Stomach (tissue), 9 donors: ENCODE measurements around the gene ZNG1F. TPM values are rescaled to one million over a fixed set of nuclear protein-coding genes. Genes with fewer than 3 reads are reported as not detected.
A peak's percentile ranks its signal among the peaks of the same experiment; 100 is the strongest.
"Not testable (repeated sequence)": the region's sequence is repeated elsewhere in the genome, so short reads cannot be mapped to it uniquely, and the experiment has no call there.

ENCODE experiments used
- DNase-seq, 2 donors: peaks; one replicate each; pipeline versions ENCODE4 v3.0.0 to v3.0.0-alpha.2; 2013 to 2019
- H3K27ac ChIP-seq, 5 donors: fragments of 200-600 bp in 4 of 5; sonication (generic) in 4 of 5; one replicate each; pipeline ENCODE4 v1.5.1; 2013 to 2019; ENCODE audit warnings: mild to moderate bottlenecking in 1 of 5, moderate library complexity in 1 of 5
- H3K27me3 ChIP-seq, 3 donors: fragments of 200-600 bp; sonication (generic); one replicate each; pipeline ENCODE4 v1.5.1; 2017 to 2019; ENCODE audit warnings: mixed run types in 1 of 3
- H3K36me3 ChIP-seq, 4 donors: fragments of 200-600 bp; sonication (generic); 1 replicate in 3 of 4; 2 replicates in 1 of 4; pipeline ENCODE4 v1.5.1; 2016 to 2019
- H3K4me1 ChIP-seq, 4 donors: fragments of 200-600 bp; sonication (generic); one replicate each; pipeline ENCODE4 v1.5.1; 2016 to 2019
- H3K4me3 ChIP-seq, 4 donors: fragments of 200-600 bp; sonication (generic) in 3 of 4; one replicate each; pipeline ENCODE4 v1.5.1; 2016 to 2019; ENCODE audit warnings: mild to moderate bottlenecking in 1 of 4
- H3K9me3 ChIP-seq, 4 donors: fragments of 200-600 bp; sonication (generic); one replicate each; pipeline ENCODE4 v1.5.1; 2016 to 2019
- WGBS, 5 donors: extraction: QIAGEN DNeasy Blood & Tissue Kit in 3 of 5; methylation state at CpG; one replicate each; pipeline versions ENCODE4 v1.1.5 to v1.1.7; 2013 to 2018; 5-methylcytosine and 5-hydroxymethylcytosine counted together
- intact Hi-C: fragments of 100-400 bp; cut with DNase I; formaldehyde crosslinking; loops from one replicate; pipeline ENCODE4 v1.15.1; 2023; ENCODE audit warnings: low total_unique reads
- polyA plus RNA-seq, 3 donors: library from polyadenylated mRNA; stranded (reverse); fragments of 200-250 nt; gene quantifications; one replicate each; pipeline ENCODE4 v1.2.3, GENCODE V29; 2013
- total RNA-seq, 5 donors: library from RNA; depleted of rRNA; stranded (reverse); fragments of >200 nt; gene quantifications; one replicate each; pipeline versions ENCODE4 v1.1.0 to v1.2.3, GENCODE V29; 2014 to 2016
- donor health status: healthy with polysubstance abuse.
- donor health status: Bipolar disorder and iron deficiency.
- donor health status: healthy.

ZNG1F gene
- total and polyA plus RNA-seq, 8 donors: 3.7 to 31.2 (median 16.5) TPM; not detected in 1

DNA sequence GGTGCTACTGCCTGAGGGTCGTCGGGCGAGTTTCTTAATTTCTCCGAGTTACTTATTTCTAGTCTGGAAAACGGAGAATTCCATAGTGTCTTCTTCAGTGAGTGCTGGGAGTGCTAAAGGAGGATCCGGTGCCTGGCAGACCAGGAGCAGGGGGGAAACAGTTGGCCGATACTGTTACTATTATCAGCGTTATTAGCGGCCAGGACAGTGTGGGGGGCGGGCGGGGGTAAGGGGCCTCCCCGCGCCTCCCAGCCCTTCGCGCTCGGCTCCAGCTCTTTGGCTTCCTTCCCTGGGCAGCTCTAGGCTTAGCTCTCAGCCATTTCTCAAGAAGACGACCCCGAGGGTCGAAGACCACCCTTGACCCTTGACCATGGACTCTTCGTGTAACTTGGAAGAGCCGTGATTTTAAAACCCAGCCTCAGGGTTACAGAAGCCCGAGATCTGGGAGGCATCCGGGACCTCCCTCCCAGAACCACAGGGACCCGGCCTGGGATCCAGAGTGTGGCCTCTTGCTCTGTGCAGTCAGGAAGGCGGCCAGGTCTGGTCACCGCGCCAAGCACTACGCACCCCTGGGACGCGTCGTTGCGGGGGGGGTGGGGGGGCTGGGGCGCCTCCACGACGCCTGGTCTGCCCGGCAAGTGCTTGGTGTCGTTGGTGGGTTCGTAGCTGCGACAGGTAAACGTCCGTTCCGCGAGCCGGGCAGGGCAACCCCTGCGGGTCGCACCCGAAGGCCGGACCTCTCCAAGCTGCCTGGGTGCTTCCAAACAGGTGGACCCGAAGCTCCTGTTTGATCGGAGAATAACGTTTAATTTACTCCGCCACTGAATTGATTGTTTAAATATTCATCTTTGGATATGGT lies 64.6 kb downstream of the ZNG1F start:
- H3K9me3 ChIP-seq, intact Hi-C loops, H3K36me3 ChIP-seq, H3K27ac ChIP-seq, H3K4me1 ChIP-seq, H3K4me3 ChIP-seq: not testable (repeated sequence)
- peak in 1 of 2 donors; percentile 1 for DNase-seq
- peaks cover 0 to 20% (median 0%) of the 10 kb centered on the region in 3 donors for H3K27me3 ChIP-seq
- WGBS, 5 donors: 2 to 28% (median 21%) methylated on average over 9 to 34 of the region's 52 CpGs; no CpG with 5 or more reads in 1 of the 5 donors

DNA sequence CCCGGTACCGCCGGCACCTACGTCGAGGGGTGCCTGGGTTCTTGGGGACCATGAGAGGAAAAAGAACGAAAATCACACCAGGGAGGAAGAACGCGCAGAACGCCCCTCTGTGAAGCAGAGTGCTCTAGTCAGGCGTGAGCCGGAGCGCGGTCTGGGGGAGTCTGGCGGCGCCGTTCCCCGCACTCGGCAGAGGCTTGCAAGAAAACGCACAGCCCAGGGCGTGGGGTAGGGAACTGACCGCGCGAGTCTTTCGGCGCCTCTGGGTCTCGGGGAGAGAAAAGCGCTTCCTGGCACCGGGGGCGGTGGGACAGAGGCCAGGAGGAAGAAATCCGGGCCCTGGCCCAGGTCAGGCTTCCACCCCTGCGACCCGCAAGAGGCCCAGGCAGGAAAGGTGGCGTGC lies 65.3 kb downstream of the ZNG1F start:
- intact Hi-C loops, DNase-seq, H3K9me3 ChIP-seq, H3K4me3 ChIP-seq, H3K27ac ChIP-seq, H3K36me3 ChIP-seq, H3K4me1 ChIP-seq: not testable (repeated sequence)
- peaks cover 0 to 25% (median 0%) of the 10 kb centered on the region in 3 donors for H3K27me3 ChIP-seq
- 0 to 2% (median 1%) methylated on average over 9 to 11 of the region's 33 CpGs; no CpG with 5 or more reads in 2 of the 5 donors for WGBS, 5 donors

DNA sequence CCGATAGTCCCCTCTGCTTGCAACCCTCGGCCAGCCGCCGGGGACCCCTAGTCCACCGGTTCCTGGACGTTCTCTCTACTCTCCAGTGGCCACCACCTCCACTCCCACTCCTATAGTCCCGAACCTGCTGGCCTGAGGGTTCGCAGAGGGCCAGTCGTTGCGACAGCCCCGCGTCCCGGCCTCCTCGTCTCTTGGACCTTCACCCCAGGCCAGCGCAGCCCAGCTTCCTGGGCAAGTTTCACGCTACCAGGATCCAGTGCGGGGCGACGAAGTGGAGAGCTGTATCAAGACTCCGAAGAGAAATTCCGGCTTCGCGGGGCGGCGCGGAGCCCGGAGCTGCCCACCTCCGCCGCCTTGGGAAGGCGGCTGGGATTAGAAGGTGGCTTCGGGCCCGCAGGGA lies 65.7 kb downstream of the ZNG1F start:
- H3K36me3 ChIP-seq, H3K4me3 ChIP-seq, H3K27ac ChIP-seq, DNase-seq, H3K9me3 ChIP-seq, intact Hi-C loops, H3K4me1 ChIP-seq: not testable (repeated sequence)
- WGBS, 5 donors: 6 to 10% methylated on average over 8 of the region's 32 CpGs; no CpG with 5 or more reads in 3 of the 5 donors
- peaks cover 0 to 25% (median 0%) of the 10 kb centered on the region in 3 donors for H3K27me3 ChIP-seq

GRCh38 chr9:41120696-41121095 lies 68.4 kb downstream of the ZNG1F start:
- H3K9me3 ChIP-seq, DNase-seq, H3K4me3 ChIP-seq, intact Hi-C loops, H3K4me1 ChIP-seq, H3K36me3 ChIP-seq, H3K27ac ChIP-seq: not testable (repeated sequence)
- 44 to 46% methylated on average over 4 of the region's 4 CpGs; no CpG with 5 or more reads in 3 of the 5 donors for WGBS, 5 donors
- H3K27me3 ChIP-seq: peaks cover 0 to 21% (median 0%) of the 10 kb centered on the region in 3 donors

DNA sequence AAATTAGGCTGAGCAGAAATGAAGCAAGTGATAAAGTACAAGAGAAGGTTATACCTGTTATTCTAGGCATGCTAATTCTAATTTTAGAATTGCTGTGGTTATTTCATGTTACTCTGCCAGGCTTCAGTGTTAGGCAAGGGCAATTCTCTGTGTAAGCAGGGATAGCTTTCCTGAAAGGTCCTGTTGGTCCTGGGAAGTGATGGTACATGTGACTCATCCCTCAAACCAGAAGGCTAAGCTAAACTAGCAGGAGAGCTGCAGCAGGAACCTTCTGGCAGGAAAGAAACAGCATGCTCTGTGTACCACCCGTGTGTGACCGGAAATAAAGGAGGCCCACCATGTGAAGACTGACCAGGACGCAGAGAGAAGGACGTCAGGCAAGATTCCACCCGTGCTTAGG lies 69.4 kb downstream of the ZNG1F start:
- no CpG with 5 or more reads among the region's 5 CpGs for WGBS, 5 donors
- H3K4me3 ChIP-seq, intact Hi-C loops, H3K36me3 ChIP-seq, H3K9me3 ChIP-seq, DNase-seq, H3K27ac ChIP-seq, H3K4me1 ChIP-seq: not testable (repeated sequence)
- H3K27me3 ChIP-seq: peaks cover 0 to 20% (median 0%) of the 10 kb centered on the region in 3 donors

DNA sequence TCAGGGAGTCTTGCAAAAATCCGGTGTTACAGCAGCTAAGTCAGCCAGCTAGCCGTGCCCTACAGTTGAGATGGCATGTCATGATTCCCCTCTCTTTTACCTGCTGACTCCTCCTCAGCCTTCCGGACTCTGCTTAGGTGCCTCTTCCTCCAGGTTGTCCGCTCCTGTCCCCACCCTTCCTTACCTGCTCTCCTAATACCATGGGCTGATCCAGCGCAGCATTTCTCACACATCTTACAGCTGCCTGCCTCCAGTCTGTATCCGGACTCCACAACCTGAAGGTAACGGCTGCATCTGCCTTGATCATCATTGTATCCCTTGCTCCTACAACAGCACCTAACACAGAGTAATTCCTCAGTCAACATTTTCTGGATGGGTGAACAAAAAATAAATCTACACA lies 69.8 kb downstream of the ZNG1F start:
- H3K4me3 ChIP-seq, intact Hi-C loops, DNase-seq, H3K27ac ChIP-seq, H3K9me3 ChIP-seq, H3K4me1 ChIP-seq, H3K36me3 ChIP-seq: not testable (repeated sequence)
- 31 to 47% (median 42%) methylated on average over 7 of the region's 7 CpGs for WGBS, 5 donors
- H3K27me3 ChIP-seq: peaks cover 0 to 16% (median 0%) of the 10 kb centered on the region in 3 donors

GRCh38 chr9:41113348-41113747 lies 75.8 kb downstream of the ZNG1F start:
- peaks cover 0 to 21% (median 0%) of the 10 kb centered on the region in 3 donors for H3K27me3 ChIP-seq
- H3K36me3 ChIP-seq, H3K4me3 ChIP-seq, H3K4me1 ChIP-seq, intact Hi-C loops, H3K9me3 ChIP-seq, H3K27ac ChIP-seq, DNase-seq: not testable (repeated sequence)
- 29 to 64% (median 52%) methylated on average over 1 to 9 of the region's 14 CpGs; no CpG with 5 or more reads in 2 of the 5 donors for WGBS, 5 donors

DNA sequence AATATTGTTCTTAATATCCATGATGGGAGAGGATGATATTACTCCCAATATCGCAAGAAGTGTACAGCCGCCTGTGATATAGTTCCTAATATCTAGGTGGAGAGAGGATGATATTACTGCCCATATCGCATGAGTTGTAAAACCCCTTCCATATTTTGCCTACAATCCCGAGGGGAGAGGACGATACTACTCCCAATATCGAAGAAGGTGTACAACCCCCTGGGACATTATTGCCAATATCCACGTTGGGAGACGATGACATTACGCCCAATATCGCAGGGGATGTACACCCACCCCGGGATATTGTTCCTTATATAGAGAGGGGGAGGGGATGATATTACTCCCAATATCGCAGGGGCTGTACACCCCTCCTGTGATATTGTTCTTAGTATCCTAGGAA lies 77.7 kb downstream of the ZNG1F start:
- DNase-seq, H3K4me3 ChIP-seq, H3K36me3 ChIP-seq, intact Hi-C loops, H3K27ac ChIP-seq, H3K9me3 ChIP-seq, H3K4me1 ChIP-seq: not testable (repeated sequence)
- peaks cover 0 to 35% (median 9%) of the 10 kb centered on the region in 3 donors for H3K27me3 ChIP-seq
- WGBS, 5 donors: 77 to 89% (median 80%) methylated on average over 11 to 12 of the region's 12 CpGs

DNA sequence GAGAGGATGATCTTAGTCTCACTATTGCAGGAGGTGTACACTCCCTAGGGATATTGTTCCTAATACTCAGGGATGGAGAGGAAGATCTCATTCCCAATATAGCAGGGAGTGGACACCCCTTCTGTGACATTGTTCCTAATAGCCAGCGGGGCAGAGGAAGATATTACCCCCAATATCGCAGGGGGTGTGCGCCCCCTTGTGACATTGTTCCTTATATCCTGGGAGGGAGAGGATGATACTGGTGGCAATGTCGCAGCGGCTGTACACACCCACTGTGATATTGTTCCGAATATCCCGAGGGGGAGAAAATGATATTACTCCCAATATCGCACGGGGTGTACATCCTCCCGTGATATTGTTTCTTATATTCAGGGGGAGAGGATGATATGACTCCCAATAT lies 78.2 kb downstream of the ZNG1F start:
- peaks cover 0 to 36% (median 9%) of the 10 kb centered on the region in 3 donors for H3K27me3 ChIP-seq
- H3K27ac ChIP-seq, H3K36me3 ChIP-seq, DNase-seq, H3K9me3 ChIP-seq, intact Hi-C loops, H3K4me3 ChIP-seq, H3K4me1 ChIP-seq: not testable (repeated sequence)
- 46 to 57% (median 47%) methylated on average over 7 to 9 of the region's 10 CpGs for WGBS, 5 donors

DNA sequence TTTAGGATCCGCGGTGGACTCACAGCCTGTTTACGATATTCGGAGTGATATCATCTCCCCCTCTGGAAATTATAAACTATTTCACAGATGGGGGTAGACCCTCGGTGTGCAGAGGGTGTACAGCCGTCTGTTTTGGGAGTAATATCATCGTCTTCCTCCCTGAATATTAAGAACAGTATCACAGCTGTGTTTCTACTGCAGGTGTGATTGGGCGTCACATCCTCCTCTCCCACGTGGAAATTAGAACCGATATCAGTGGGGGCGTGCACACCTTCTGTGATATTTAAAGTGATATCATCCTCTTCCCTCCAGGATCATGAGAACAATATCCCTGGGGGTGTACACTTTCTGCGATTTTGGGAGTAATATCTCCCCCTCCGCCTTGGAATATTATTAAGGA lies 79.9 kb downstream of the ZNG1F start:
- H3K4me1 ChIP-seq, DNase-seq, intact Hi-C loops, H3K4me3 ChIP-seq, H3K27ac ChIP-seq, H3K9me3 ChIP-seq, H3K36me3 ChIP-seq: not testable (repeated sequence)
- H3K27me3 ChIP-seq: peaks cover 0 to 45% (median 12%) of the 10 kb centered on the region in 3 donors
- 17 to 48% (median 23%) methylated on average over 4 to 7 of the region's 13 CpGs for WGBS, 5 donors

DNA sequence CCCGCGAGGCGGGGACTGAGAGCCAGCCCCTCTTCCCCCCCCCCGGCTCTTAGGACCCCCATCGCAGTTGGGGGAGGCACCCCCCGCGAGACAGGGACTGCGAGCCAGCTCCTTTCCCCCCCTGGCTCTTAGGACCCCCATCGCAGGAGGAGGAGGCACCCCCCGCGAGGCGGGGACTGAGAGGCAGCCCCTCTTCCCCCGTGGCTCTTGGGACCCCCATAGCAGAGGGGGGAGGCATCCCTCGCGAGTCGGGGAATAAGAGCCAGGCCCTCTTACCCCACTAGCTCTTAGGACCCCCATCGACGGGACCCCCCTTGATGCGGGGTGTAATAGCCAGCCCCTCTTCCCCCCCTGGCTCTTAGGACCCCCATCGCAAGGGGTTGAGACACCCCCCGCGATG lies 80.3 kb downstream of the ZNG1F start:
- H3K27ac ChIP-seq, H3K4me1 ChIP-seq, intact Hi-C loops, H3K36me3 ChIP-seq, H3K4me3 ChIP-seq, H3K9me3 ChIP-seq, DNase-seq: not testable (repeated sequence)
- WGBS, 5 donors: 24 to 35% (median 26%) methylated on average over 9 to 10 of the region's 22 CpGs; no CpG with 5 or more reads in 2 of the 5 donors
- peaks cover 0 to 40% (median 12%) of the 10 kb centered on the region in 3 donors for H3K27me3 ChIP-seq
